ENCODE data around the gene KNOP1. TPM values are rescaled to one million over a fixed set of nuclear protein-coding genes. Genes with fewer than 3 reads are reported as not detected.

Gene KNOP1
- total RNA-seq, 1 experiment from 2014 or later = 99.0 TPM

DNA sequence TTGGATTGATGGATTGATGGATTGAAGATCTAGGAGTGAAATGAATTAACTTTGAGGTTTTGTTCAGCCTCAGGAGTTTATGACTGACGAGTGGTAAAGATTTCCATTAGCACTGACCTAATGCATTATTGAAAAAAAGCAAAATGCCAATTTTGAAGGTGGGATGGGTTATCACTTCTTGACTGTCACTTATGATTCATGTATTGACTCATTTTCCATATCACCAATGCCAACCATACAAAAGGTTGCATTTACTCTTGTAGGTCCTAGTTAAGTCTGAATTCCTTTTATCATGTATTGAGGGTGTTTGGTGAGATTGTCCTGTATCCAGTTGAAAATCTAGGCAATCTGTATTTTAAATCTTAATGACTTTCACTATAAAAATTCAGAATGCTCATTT is 57.6 kb downstream of the KNOP1 start:
- H3K4me1 Mint-ChIP-seq (ENCODE audit: low read depth, unreplicated experiment) = peaks cover 9% of the 10 kb centered on the region
- no peak overlapping the region for H3K4me3 Mint-ChIP-seq (ENCODE audit: low read depth, unreplicated experiment)
- no peak for DNase-seq
- TF ChIP-seq, protein P1, sequence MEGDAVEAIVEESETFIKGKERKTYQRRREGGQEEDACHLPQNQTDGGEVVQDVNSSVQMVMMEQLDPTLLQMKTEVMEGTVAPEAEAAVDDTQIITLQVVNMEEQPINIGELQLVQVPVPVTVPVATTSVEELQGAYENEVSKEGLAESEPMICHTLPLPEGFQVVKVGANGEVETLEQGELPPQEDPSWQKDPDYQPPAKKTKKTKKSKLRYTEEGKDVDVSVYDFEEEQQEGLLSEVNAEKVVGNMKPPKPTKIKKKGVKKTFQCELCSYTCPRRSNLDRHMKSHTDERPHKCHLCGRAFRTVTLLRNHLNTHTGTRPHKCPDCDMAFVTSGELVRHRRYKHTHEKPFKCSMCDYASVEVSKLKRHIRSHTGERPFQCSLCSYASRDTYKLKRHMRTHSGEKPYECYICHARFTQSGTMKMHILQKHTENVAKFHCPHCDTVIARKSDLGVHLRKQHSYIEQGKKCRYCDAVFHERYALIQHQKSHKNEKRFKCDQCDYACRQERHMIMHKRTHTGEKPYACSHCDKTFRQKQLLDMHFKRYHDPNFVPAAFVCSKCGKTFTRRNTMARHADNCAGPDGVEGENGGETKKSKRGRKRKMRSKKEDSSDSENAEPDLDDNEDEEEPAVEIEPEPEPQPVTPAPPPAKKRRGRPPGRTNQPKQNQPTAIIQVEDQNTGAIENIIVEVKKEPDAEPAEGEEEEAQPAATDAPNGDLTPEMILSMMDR (IDR thresholded peaks at IDR 0.05; ENCODE audit: unreplicated experiment) = no peak
- H3K36me3 Mint-ChIP-seq (ENCODE audit: insufficient read depth, unreplicated experiment) = no peaks in the 10 kb centered on the region
- CTCF ChIA-PET = no interaction called here
- H3K27me3 Mint-ChIP-seq (ENCODE audit: unreplicated experiment) = no peaks in the 10 kb centered on the region
- intact Hi-C loops (cut with micrococcal nuclease; ENCODE audit: unreplicated experiment) = no loop called here
- peaks cover 3% of the 10 kb centered on the region for H3K9me3 Mint-ChIP-seq (ENCODE audit: low read depth, unreplicated experiment)
- BruUV-seq (replicated peaks) = no TSS peak
- no peak overlapping the region for H3K27ac Mint-ChIP-seq (ENCODE audit: unreplicated experiment)

DNA sequence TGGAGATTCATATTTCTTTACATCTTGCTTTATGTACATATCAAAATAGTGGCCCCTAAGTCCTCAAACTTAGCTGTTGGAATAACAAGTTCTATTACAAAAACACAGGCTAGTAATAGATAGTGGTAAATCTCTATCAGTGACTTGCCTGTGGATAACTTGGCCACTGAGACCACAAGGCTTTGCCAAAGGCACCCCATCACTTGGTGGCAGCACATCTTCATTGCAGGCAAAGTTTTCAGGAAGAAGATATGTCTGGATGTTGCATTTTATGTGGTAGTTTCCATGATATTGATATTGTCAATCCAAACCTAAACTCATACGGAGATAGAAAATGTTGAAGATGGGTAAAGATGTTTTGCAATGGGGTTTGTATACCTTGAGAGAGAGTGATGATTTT is 58.5 kb downstream of the KNOP1 start:
- Mint-ChIP-seq H3K36me3 (ENCODE audit: insufficient read depth, unreplicated experiment) (no peaks in the 10 kb centered on the region), H3K27ac (ENCODE audit: unreplicated experiment) (no peak overlapping the region), H3K27me3 (ENCODE audit: unreplicated experiment) (no peaks in the 10 kb centered on the region), H3K9me3 (ENCODE audit: low read depth, unreplicated experiment) (no peaks in the 10 kb centered on the region), H3K4me3 (ENCODE audit: low read depth, unreplicated experiment) (no peak overlapping the region), H3K4me1 (ENCODE audit: low read depth, unreplicated experiment) (peaks cover 9% of the 10 kb centered on the region)
- intact Hi-C loops (cut with micrococcal nuclease; ENCODE audit: unreplicated experiment) = no loop called here
- no TSS peak for BruUV-seq (replicated peaks)
- DNase-seq = no peak
- CTCF ChIA-PET = no interaction called here
- TF ChIP-seq, protein P1 (IDR thresholded peaks at IDR 0.05; ENCODE audit: unreplicated experiment) = no peak

DNA sequence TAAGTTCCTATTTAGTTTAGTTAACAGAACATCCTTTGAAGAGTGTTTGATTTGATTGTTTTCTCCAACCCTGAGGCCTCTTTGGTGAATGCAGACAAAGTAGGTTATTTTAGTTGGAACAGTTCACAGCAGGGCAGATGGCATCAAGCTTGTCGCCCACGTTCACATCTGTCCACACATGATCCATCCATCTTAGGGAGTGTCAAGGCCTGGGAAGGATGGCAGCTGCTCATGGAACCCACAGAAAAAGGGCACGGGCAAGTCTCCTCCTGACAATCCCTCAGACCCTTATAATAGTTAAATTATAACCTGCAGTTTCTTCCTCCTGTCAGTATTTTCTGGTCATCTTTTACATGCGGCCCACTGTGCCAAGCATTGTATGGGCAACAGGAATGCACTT is 60.2 kb downstream of the KNOP1 start:
- BruUV-seq (replicated peaks) = no TSS peak
- H3K36me3 Mint-ChIP-seq (ENCODE audit: insufficient read depth, unreplicated experiment) = no peaks in the 10 kb centered on the region
- H3K27me3 Mint-ChIP-seq (ENCODE audit: unreplicated experiment) = no peaks in the 10 kb centered on the region
- H3K27ac Mint-ChIP-seq (ENCODE audit: unreplicated experiment) = no peak overlapping the region
- no peak for DNase-seq
- H3K4me1 Mint-ChIP-seq (ENCODE audit: low read depth, unreplicated experiment) = peaks cover 9% of the 10 kb centered on the region
- no peaks in the 10 kb centered on the region for H3K9me3 Mint-ChIP-seq (ENCODE audit: low read depth, unreplicated experiment)
- no peak overlapping the region for H3K4me3 Mint-ChIP-seq (ENCODE audit: low read depth, unreplicated experiment)
- TF ChIP-seq, protein P1 (IDR thresholded peaks at IDR 0.05; ENCODE audit: unreplicated experiment) = no peak
- CTCF ChIA-PET = no interaction called here
- intact Hi-C loops (cut with micrococcal nuclease; ENCODE audit: unreplicated experiment) = no loop called here

DNA sequence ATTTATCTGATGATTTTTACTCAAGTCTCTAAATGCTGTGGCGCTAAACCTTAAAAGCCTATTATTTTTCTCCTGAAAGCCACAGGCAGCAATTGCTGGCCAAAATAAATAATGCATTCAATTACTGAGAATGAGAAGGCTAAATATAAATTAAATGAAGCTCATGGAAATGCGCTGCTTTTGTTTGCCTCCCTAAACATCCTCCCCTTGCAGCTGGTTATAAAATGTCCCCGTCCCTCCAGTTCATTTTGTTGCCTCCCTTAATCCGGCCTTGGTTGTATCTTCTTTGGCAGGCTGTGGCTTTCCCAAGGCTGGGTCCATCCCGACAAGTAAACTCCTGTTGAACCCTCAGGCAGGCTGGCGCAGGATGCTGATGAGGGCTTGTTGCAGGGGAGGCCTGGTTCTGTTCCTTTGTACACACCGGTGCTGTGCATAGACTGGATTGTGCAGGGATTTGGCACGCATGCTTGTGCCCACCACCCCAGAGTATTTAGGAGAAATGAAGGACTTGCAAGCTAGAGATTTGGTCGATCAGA is 62.7 kb downstream of the KNOP1 start:
- Mint-ChIP-seq H3K27ac (ENCODE audit: unreplicated experiment) (no peak overlapping the region), H3K9me3 (ENCODE audit: low read depth, unreplicated experiment) (no peaks in the 10 kb centered on the region), H3K27me3 (ENCODE audit: unreplicated experiment) (no peaks in the 10 kb centered on the region), H3K4me1 (ENCODE audit: low read depth, unreplicated experiment) (no peaks in the 10 kb centered on the region), H3K4me3 (ENCODE audit: low read depth, unreplicated experiment) (no peak overlapping the region), H3K36me3 (ENCODE audit: insufficient read depth, unreplicated experiment) (no peaks in the 10 kb centered on the region)
- DNase-seq = no peak
- intact Hi-C loops (cut with micrococcal nuclease; ENCODE audit: unreplicated experiment) = no loop called here
- CTCF ChIA-PET = interaction anchor here (0.7 kb wide), 1 partner anchor 8 kb away, joined by 4 read pairs; no protein-coding TSS in a partner anchor
- TF ChIP-seq, protein P1 (IDR thresholded peaks at IDR 0.05; ENCODE audit: unreplicated experiment) = no peak
- BruUV-seq (replicated peaks) = no TSS peak

All from Calu3 (cell line).